GM12878 (cell line): ENCODE results near the gene TBX5. TPM values are rescaled to one million over a fixed set of nuclear protein-coding genes. Genes with fewer than 3 reads are reported as not detected.
"Not testable (repeated sequence)": the region's sequence is repeated elsewhere in the genome, so short reads cannot be mapped to it uniquely, and the experiment has no call there.

ENCODE experiments used
- ATAC-seq: fragments of 200-7000 bp; cut with Tn5 transposase; 3 replicates; pipeline ENCODE4 v1.9.1; 2020; ENCODE audit warnings: mild to moderate bottlenecking, moderate library complexity
- BruUV-seq: library from RNA; stranded (reverse); fragments of 400-500 nt; replicated peaks from 2 replicates; lab custom pipeline; 2021; lab: Mats Ljungman, UMichigan
- CTCF ChIA-PET: fragments of 300-600 bp; sonication (Branson Sonifier 250); formaldehyde crosslinking; extraction: SDS; loops from one replicate; lab custom pipeline; 2021; ENCODE audit warnings: inconsistent platforms; lab: Yijun Ruan, JAX
- POLR2A ChIA-PET: fragments of 350-600 bp; formaldehyde crosslinking; extraction: SDS; loops from one replicate; lab custom pipeline; 2021; ENCODE audit warnings: inconsistent platforms; lab: Charles Lee
- RAD21 ChIA-PET: fragments of 300-600 bp; sonication (Branson Sonifier 250); formaldehyde crosslinking; loops from one replicate; lab custom pipeline; 2023; ENCODE audit warnings: antibody characterized with exemption; ENCODE audit not compliant: unreplicated experiment; lab: Charles Lee
- SMC1A ChIA-PET: fragments of 300-600 bp; sonication (Branson Sonifier 250); formaldehyde crosslinking; loops from one replicate; lab custom pipeline; 2023; ENCODE audit not compliant: unreplicated experiment, uncharacterized antibody; lab: Charles Lee
- DNase-seq: peaks from one replicate; pipeline ENCODE4 v3.0.0-alpha.2; 2011; ENCODE audit warnings: low read depth, low spot score
- FAIRE-seq: peaks from 3 replicates; lab custom pipeline; 2011; peaks lifted over from hg19 to GRCh38; lab: Jason Lieb, UNC
- H2AFZ ChIP-seq: 2 replicates; pipeline ENCODE4 v1.6.0; 2011; ENCODE audit warnings: low read depth, low read length, control low read depth; ENCODE audit not compliant: control insufficient read depth
- H3K27ac ChIP-seq: 2 replicates; pipeline ENCODE4 v1.5.1; 2011; ENCODE audit warnings: control low read depth; ENCODE audit not compliant: control insufficient read depth, insufficient read depth
- H3K27me3 ChIP-seq, 2 experiments: replicated peaks in 1 of 2; 2 replicates each; pipeline versions ENCODE4 v1.6.0 to v1.6.1; 2011; ENCODE audit warnings: low read length in 1 of 2; ENCODE audit not compliant: control insufficient read depth in 2 of 2, insufficient read depth in 2 of 2
- H3K36me3 ChIP-seq, 2 experiments: 2 replicates each; pipeline ENCODE4 v1.5.1; 2011; ENCODE audit warnings: low read length in 1 of 2; ENCODE audit not compliant: control insufficient read depth in 2 of 2, insufficient read depth in 2 of 2
- H3K4me1 ChIP-seq: 2 replicates; pipeline ENCODE4 v1.6.1; 2011; ENCODE audit warnings: mild to moderate bottlenecking, low read length, moderate library complexity, mixed read lengths; ENCODE audit not compliant: control insufficient read depth, insufficient read depth
- H3K4me2 ChIP-seq: 2 replicates; pipeline ENCODE4 v1.6.0; 2011; ENCODE audit warnings: control low read depth; ENCODE audit not compliant: control insufficient read depth, insufficient read depth
- H3K4me3 ChIP-seq: fragments of 200-600 bp; sonication (generic); 2 replicates; pipeline ENCODE4 v1.5.1; 2016
- H3K79me2 ChIP-seq: 2 replicates; pipeline ENCODE4 v1.6.0; 2011; ENCODE audit warnings: low read length; ENCODE audit not compliant: control insufficient read depth, insufficient read depth
- H3K9ac ChIP-seq: 2 replicates; pipeline ENCODE4 v1.8.0; 2011; ENCODE audit warnings: low read length, control low read depth, mixed read lengths; ENCODE audit not compliant: control insufficient read depth, insufficient read depth
- H3K9me3 ChIP-seq: replicated peaks from 3 replicates; pipeline ENCODE4 v1.5.1; 2011; ENCODE audit warnings: mild to moderate bottlenecking, low read length; ENCODE audit not compliant: control insufficient read depth, insufficient read depth
- H4K20me1 ChIP-seq: 2 replicates; pipeline ENCODE4 v1.6.0; 2011; ENCODE audit not compliant: control insufficient read depth, insufficient read depth
- BACH1 ChIP-seq: fragments of 450-650 bp; IDR thresholded peaks from 2 replicates; pipeline ENCODE4 v1.6.1; 2017; ENCODE audit warnings: mild to moderate bottlenecking, borderline replicate concordance
- FOXK2 ChIP-seq: fragments of 450-650 bp; IDR thresholded peaks from 2 replicates; pipeline ENCODE4 v1.6.1; 2017; ENCODE audit warnings: mild to moderate bottlenecking, moderate library complexity
- IRF4 ChIP-seq: IDR thresholded peaks from 2 replicates; pipeline ENCODE4 v1.6.1; 2011; ENCODE audit warnings: low read depth, low read length
- JUND ChIP-seq: IDR thresholded peaks from 2 replicates; pipeline ENCODE4 v1.6.1; 2012; ENCODE audit warnings: low read depth, mild to moderate bottlenecking, low read length, improper control_type of control experiment, moderate library complexity
- KLF5 ChIP-seq: fragments of 450-650 bp; IDR thresholded peaks from 2 replicates; pipeline ENCODE4 v1.6.1; 2014; ENCODE audit warnings: mild to moderate bottlenecking; ENCODE audit not compliant: partially characterized antibody
- NR2C1 ChIP-seq: fragments of 450-650 bp; IDR thresholded peaks from 2 replicates; pipeline ENCODE4 v1.6.1; 2017; ENCODE audit warnings: antibody characterized with exemption, mild to moderate bottlenecking, moderate library complexity
- NR2F1 ChIP-seq: fragments of 450-650 bp; conservative IDR thresholded peaks from 2 replicates; pipeline ENCODE4 v1.6.1; 2017; ENCODE audit warnings: mild to moderate bottlenecking
- PAX8 ChIP-seq: fragments of 450-650 bp; IDR thresholded peaks from 2 replicates; pipeline ENCODE4 v1.6.1; 2017; ENCODE audit warnings: mild to moderate bottlenecking, moderate library complexity
- RELA ChIP-seq: fragments of 450-650 bp; IDR thresholded peaks from 2 replicates; pipeline ENCODE4 v1.8.0; 2014; ENCODE audit warnings: borderline replicate concordance; ENCODE audit not compliant: partially characterized antibody
- SIN3A ChIP-seq: IDR thresholded peaks from 2 replicates; pipeline ENCODE4 v1.6.1; 2012; ENCODE audit warnings: low read depth, low read length, improper control_type of control experiment
- SP1 ChIP-seq: IDR thresholded peaks from one replicate; pipeline ENCODE4 v1.6.1; 2011; ENCODE audit warnings: low read depth, low read length
- ZNF622 ChIP-seq: fragments of 450-650 bp; IDR thresholded peaks from 2 replicates; pipeline ENCODE4 v1.6.1; 2017; ENCODE audit warnings: mild to moderate bottlenecking, inconsistent platforms
- WGBS: methylation state at CpG from one replicate; pipeline ENCODE4 v1.1.6; 2016; ENCODE audit warnings: low lambda C conversion rate; ENCODE audit not compliant: insufficient replicate concordance, insufficient coverage; ENCODE audit errors: missing lambda C conversion rate; 5-methylcytosine and 5-hydroxymethylcytosine counted together
- in situ Hi-C: fragments of 300-500 bp; cut with MboI; formaldehyde crosslinking; loops from 9 replicates; pipeline ENCODE4 v1.14.3; 2018; ENCODE audit warnings: mixed read lengths
- intact Hi-C: fragments of 100-400 bp; cut with micrococcal nuclease; formaldehyde crosslinking; loops from one replicate; pipeline ENCODE4 v1.14.2; 2022; ENCODE audit not compliant: unreplicated experiment
- polyA plus RNA-seq, 11 experiments: library from polyadenylated mRNA; depleted of rRNA in 4 of 11; unstranded in 6 of 11; stranded (reverse) in 5 of 11; fragments of >200 nt; fragmentation: Nextera tagmentation in 4 of 11; fragmentation: Illumina TruSeq in 1 of 11; extraction: Ambion mirVana in 4 of 11; extraction: Trizol in 1 of 11; gene quantifications; 1 replicate in 1 of 11; 2 replicates in 10 of 11; pipeline versions ENCODE4 v1.2.1 to v1.2.3, GENCODE V29; 2011 to 2016; ENCODE audit warnings: inconsistent platforms in 2 of 11, missing spikeins in 2 of 11, low read depth in 1 of 11
- total RNA-seq, 4 experiments: library from RNA; depleted of rRNA in 3 of 4; stranded (reverse); fragments of >200 nt in 3 of 4; fragmentation: Illumina TruSeq in 1 of 4; extraction: Trizol in 1 of 4; gene quantifications; 2 replicates each; pipeline versions ENCODE4 v1.2.1 to v1.2.3, GENCODE V29; 2013 to 2021
- TF ChIP-seq, protein P1 (sequence below): fragments of 450-650 bp; conservative IDR thresholded peaks from 2 replicates; pipeline ENCODE4 v1.6.1; 2017; ENCODE audit warnings: mild to moderate bottlenecking, moderate library complexity

TBX5 gene
- total and polyA plus RNA-seq, 10 of the 15 experiments (the other 5 are each of a cell fraction or from before 2014, with no cell fraction given) = 0.04 TPM; not detected in 9

GRCh38 chr12:114355389-114356088, 50.4 kb downstream of the TBX5 start (continued):
- TF ChIP-seq NR2F1 = no peak

GRCh38 chr12:114349239-114349638, 56.7 kb downstream of the TBX5 start:
- DNase-seq, H2AFZ ChIP-seq, H3K9ac ChIP-seq, H4K20me1 ChIP-seq, SMC1A ChIA-PET, H3K4me2 ChIP-seq, H3K79me2 ChIP-seq, FAIRE-seq, CTCF ChIA-PET, H3K9me3 ChIP-seq, H3K27me3 ChIP-seq, POLR2A ChIA-PET, ATAC-seq, H3K36me3 ChIP-seq, H3K27ac ChIP-seq, H3K4me1 ChIP-seq, BruUV-seq, in situ Hi-C loops, H3K4me3 ChIP-seq, RAD21 ChIA-PET, intact Hi-C loops: not testable (repeated sequence)
- WGBS = 31% methylated on average over 7 of the region's 7 CpGs

DNA sequence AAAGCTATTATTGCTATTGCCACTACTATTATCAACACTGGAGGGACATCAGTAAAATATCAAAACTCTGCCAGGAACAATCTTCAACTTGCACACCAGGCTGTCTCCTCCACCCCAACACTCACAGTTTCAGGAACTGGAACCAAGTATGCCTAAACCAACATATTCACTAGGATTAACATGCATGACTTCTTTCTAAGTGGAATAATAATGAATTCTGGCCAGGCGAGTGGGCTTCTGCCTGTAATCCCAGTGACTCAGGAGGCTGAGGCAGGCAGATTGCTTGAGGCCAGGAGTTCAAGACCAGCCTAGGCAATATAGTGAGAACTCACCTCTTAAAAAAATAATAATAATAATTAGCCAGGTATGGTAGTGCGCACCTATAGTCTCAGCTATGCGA, 58.1 kb downstream of the TBX5 start:
- no peak for FAIRE-seq
- Histone ChIP-seq H3K4me3 (no peak overlapping the region), H2AFZ (no peak overlapping the region), H3K4me2 (no peak overlapping the region), H4K20me1 (no peaks in the 10 kb centered on the region), H3K4me1 (no peaks in the 10 kb centered on the region), H3K27me3 (no peaks in the 10 kb centered on the region; a peak in 1 of 4 replicates), H3K36me3 (no peaks in the 10 kb centered on the region), H3K27ac (no peak overlapping the region), H3K79me2 (no peaks in the 10 kb centered on the region), H3K9me3 (no peaks in the 10 kb centered on the region)
- POLR2A ChIA-PET = no interaction called here
- RAD21 ChIA-PET = no interaction called here
- CTCF ChIA-PET = no interaction called here
- intact Hi-C loops (no loop called here), in situ Hi-C loops (no loop called here)
- no TSS peak for BruUV-seq
- no peak for DNase-seq
- TF ChIP-seq JUND (no peak), FOXK2 (no peak), NR2F1 (no peak), IRF4 (no peak), RELA (no peak), PAX8 (no peak), SP1 (no peak), SIN3A (no peak), KLF5 (no peak), NR2C1 (no peak), BACH1 (no peak), ZNF622 (no peak)
- TF ChIP-seq, protein P1, sequence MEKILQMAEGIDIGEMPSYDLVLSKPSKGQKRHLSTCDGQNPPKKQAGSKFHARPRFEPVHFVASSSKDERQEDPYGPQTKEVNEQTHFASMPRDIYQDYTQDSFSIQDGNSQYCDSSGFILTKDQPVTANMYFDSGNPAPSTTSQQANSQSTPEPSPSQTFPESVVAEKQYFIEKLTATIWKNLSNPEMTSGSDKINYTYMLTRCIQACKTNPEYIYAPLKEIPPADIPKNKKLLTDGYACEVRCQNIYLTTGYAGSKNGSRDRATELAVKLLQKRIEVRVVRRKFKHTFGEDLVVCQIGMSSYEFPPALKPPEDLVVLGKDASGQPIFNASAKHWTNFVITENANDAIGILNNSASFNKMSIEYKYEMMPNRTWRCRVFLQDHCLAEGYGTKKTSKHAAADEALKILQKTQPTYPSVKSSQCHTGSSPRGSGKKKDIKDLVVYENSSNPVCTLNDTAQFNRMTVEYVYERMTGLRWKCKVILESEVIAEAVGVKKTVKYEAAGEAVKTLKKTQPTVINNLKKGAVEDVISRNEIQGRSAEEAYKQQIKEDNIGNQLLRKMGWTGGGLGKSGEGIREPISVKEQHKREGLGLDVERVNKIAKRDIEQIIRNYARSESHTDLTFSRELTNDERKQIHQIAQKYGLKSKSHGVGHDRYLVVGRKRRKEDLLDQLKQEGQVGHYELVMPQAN = no peak
- TF ChIP-seq, all 136 proteins: peak for 0
- ATAC-seq = no peak
- SMC1A ChIA-PET = no interaction called here
- 55% methylated on average over 3 of the region's 3 CpGs for WGBS
- no peak overlapping the region for H3K9ac ChIP-seq
